ENCODE measurements around the gene OSBPL8. TPM values are rescaled to one million over a fixed set of nuclear protein-coding genes. Genes with fewer than 3 reads are reported as not detected.
"Not testable (repeated sequence)": the region's sequence is repeated elsewhere in the genome, so short reads cannot be mapped to it uniquely, and the experiment has no call there.

The OSBPL8 gene
- total RNA-seq, 2 experiments from 2014 or later: 119 to 130 TPM

DNA sequence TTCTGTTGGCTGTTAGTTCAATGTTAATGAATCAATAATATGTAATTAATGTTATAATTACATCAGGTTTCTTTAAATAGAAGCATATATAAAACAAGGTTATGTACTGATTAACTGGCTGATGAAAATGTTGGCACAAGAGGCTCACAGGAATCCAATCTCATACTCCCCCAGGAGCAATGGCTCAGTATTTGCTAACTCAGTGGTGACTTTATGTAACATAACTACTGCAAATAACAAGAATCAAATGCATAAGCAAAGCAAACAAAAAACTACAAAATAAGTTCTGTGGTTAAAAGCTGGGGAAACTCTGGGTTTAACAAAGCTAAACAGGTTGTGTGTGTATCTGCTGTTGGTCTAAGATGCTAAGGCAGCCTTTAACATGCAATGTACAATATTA, 183.6 kb downstream of the OSBPL8 start:
- Mint-ChIP-seq H3K9me3 (no peaks in the 10 kb centered on the region), H3K27ac (no peak overlapping the region), H3K36me3 (ENCODE audit: low read depth) (peaks cover 47% of the 10 kb centered on the region), H3K4me3 (no peak overlapping the region), H3K4me1 (no peaks in the 10 kb centered on the region), H3K27me3 (no peaks in the 10 kb centered on the region)
- DNase-seq: no peak
- ChIA-PET POLR2A (no interaction called here), CTCF (interaction anchor here (0.5 to 1.8 kb wide), 2 partner anchors 7 to 105 kb away, joined by 3 to 4 read pairs; no protein-coding TSS in a partner anchor)

DNA sequence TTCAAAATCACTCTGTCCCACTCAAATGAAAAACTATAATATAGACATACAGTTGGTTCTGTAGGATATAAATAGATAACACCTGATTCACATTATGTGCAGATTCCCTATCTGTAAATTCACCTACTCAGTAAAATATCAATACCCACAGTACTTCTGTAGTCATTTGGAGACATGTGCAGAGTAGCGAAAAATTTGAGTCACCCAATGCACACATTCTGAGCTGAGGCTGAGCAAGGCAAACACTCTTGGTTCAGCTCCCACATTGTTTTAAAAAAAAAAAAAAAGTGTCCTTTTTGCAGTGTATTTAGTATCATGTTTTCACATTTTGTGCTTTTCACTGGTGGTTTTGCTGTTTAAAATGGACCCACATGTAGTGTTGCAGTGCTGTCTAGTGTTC, 184.1 kb downstream of the OSBPL8 start:
- no peak for DNase-seq
- Mint-ChIP-seq H3K9me3 (no peaks in the 10 kb centered on the region), H3K27me3 (no peaks in the 10 kb centered on the region), H3K4me1 (no peaks in the 10 kb centered on the region), H3K27ac (no peak overlapping the region), H3K36me3 (ENCODE audit: low read depth) (peaks cover 48% of the 10 kb centered on the region), H3K4me3 (no peak overlapping the region)
- ChIA-PET POLR2A (no interaction called here), CTCF (interaction anchor here (0.5 to 1.8 kb wide), 2 partner anchors 8 to 105 kb away, joined by 3 to 4 read pairs; no protein-coding TSS in a partner anchor)

GRCh38 chr12:76374386-76375020, 185.1 kb downstream of the OSBPL8 start:
- Mint-ChIP-seq H3K36me3 (ENCODE audit: low read depth) (peaks cover 57% of the 10 kb centered on the region), H3K27me3 (no peaks in the 10 kb centered on the region), H3K4me3 (no peak overlapping the region), H3K4me1 (no peaks in the 10 kb centered on the region), H3K27ac (no peak overlapping the region), H3K9me3 (no peaks in the 10 kb centered on the region)
- POLR2A ChIA-PET: no interaction called here
- no peak for DNase-seq
- CTCF ChIA-PET: interaction anchor here (1.8 kb wide), 1 partner anchor 9 kb away, joined by 4 read pairs; no protein-coding TSS in a partner anchor

DNA sequence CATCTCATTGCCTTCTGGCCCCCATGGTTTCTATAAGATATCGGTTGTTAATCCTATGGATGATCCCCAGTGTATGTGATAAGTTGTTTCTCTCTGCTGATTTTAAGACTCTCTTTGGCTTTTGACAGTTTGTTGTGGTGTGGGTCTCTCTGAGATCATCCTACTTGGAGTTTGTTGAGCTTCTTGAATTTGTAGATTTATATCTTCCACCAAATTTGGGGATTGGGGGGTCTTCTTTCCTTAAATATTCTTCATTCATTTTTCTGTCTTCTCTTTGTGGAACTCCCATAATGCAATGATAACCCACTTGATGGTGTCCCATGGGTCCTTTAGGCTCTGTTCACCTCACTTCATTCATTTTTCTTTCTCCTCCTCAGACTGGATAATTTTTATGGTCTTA, 191.3 kb downstream of the OSBPL8 start:
- Mint-ChIP-seq H3K4me1 (no peaks in the 10 kb centered on the region), H3K27ac (peak overlapping the region; percentile 38), H3K4me3 (no peak overlapping the region), H3K36me3 (ENCODE audit: low read depth) (peaks cover 75% of the 10 kb centered on the region), H3K27me3 (no peaks in the 10 kb centered on the region), H3K9me3 (peaks cover 9% of the 10 kb centered on the region)
- DNase-seq: no peak
- ChIA-PET POLR2A (no interaction called here), CTCF (no interaction called here)

DNA sequence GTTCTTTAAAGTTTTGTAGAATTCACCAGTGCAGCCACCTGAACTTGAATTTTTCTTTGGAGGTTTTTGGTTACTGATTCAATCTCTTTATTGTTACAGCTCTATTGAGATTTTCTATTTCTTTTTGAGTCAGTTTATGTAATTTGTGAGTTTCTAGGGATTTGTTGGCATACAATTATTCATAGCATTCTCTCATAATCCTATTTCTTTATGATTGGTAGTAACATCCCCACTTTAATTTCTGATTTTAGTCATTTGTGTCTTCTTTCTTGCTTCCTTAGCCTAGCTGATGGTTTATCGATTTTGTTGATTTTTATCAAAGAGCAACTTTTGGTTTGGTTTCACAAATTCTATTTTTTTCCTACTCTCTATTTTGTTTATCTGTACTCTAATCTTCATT, 193.4 kb downstream of the OSBPL8 start:
- peak overlapping the region; percentile 33 for H3K27ac Mint-ChIP-seq
- CTCF ChIA-PET: interaction anchor here (0.9 kb wide), 1 partner anchor 110 kb away, joined by 3 read pairs; no protein-coding TSS in a partner anchor
- H3K27me3 Mint-ChIP-seq: no peaks in the 10 kb centered on the region

GRCh38 chr12:76364131-76364530, 195.4 kb downstream of the OSBPL8 start:
- H3K9me3 Mint-ChIP-seq, POLR2A ChIA-PET, H3K4me1 Mint-ChIP-seq: not testable (repeated sequence)

More for the DNA sequence above, 193.4 kb downstream of the OSBPL8 start:
- no peak for DNase-seq
- peaks cover 9% of the 10 kb centered on the region for H3K9me3 Mint-ChIP-seq
- POLR2A ChIA-PET: no interaction called here
- H3K36me3 Mint-ChIP-seq (ENCODE audit: low read depth): peaks cover 84% of the 10 kb centered on the region
- no peaks in the 10 kb centered on the region for H3K4me1 Mint-ChIP-seq
- H3K4me3 Mint-ChIP-seq: no peak overlapping the region

DNA sequence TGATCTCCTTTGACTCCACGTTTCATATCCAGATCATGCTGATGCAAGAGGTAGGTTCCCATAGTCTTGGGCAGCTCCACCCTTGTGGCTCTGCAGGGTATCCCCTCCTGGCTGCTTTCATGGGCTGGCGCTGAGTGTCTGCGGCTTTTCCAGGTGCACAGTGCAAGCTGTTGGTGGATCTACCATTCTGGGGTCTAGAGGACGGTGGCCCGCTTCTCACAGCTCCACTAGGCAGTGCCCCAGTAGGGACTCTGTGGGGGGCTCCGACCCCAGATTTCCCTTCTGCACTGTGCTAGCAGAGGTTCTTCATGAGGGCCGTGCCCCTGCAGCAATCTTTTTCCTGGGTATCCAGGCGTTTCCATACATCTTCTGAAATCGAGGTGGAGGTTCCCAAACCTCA, 199.3 kb downstream of the OSBPL8 start:
- Mint-ChIP-seq H3K27me3 (no peaks in the 10 kb centered on the region), H3K36me3 (ENCODE audit: low read depth) (peaks cover 69% of the 10 kb centered on the region), H3K4me1 (no peaks in the 10 kb centered on the region), H3K27ac (peak overlapping the region; percentile 36), H3K4me3 (no peak overlapping the region), H3K9me3 (no peaks in the 10 kb centered on the region)
- POLR2A ChIA-PET: no interaction called here
- CTCF ChIA-PET: interaction anchor here (0.6 kb wide), 1 partner anchor 312 kb away, joined by 4 read pairs; no protein-coding TSS in a partner anchor
- DNase-seq: no peak

More at GRCh38 chr12:76364131-76364530, 195.4 kb downstream of the OSBPL8 start:
- not testable (repeated sequence) for H3K27me3 Mint-ChIP-seq, H3K27ac Mint-ChIP-seq, H3K4me3 Mint-ChIP-seq, DNase-seq
- CTCF ChIA-PET: interaction anchor here (1.6 kb wide), 1 partner anchor 15 kb away, joined by 4 read pairs; no protein-coding TSS in a partner anchor
- peaks cover 77% of the 10 kb centered on the region for H3K36me3 Mint-ChIP-seq (ENCODE audit: low read depth)

- Mint-ChIP-seq H3K4me1 (no peaks in the 10 kb centered on the region), H3K4me3 (no peak overlapping the region), H3K36me3 (ENCODE audit: low read depth) (peaks cover 41% of the 10 kb centered on the region), H3K27ac (no peak overlapping the region), H3K27me3 (no peaks in the 10 kb centered on the region), H3K9me3 (no peaks in the 10 kb centered on the region)
- ChIA-PET CTCF (no interaction called here), POLR2A (no interaction called here)
- DNase-seq: no peak
These were observed 203.5 kb downstream of the OSBPL8 start for GRCh38 chr12:76356071-76356470.

DNA sequence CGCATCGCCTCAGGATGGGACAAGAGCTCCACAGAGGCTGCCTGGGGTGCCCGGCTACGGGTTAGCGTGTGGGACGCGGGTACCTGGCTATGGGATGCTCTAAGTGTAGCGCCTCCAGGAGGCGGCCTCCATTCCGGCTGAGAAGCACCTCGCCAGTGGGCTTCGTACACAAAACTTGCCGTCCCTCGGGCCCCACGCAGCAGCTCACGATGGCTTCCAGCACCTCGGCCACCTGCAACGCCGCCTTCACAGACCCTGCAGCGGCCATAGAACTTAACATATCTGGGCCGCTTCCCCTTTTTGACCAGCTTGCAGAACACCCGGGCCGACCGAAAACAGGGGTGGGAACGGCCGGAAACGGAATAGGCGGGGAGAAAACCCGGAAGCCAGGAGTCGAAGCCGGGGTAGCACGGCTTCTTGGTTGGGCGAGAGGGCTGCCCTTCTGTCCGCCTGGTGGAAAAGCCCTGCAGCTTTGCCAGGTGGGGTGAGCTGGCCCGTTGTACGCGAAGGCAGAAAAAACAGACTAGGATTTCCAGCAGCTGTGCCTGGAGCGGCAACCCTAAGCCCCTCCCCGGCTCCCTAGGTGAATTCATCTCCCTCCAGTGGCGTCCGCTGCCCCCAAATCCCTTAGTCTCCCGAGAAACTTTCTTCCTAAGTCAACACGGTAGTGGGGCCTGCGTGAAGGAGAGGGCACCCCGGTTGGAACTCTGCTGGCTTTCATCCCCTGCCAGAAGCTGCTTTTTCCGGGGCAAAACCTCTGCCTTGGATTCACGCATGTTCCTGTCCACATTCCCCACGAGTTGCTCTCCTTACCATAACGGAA, 211.3 kb downstream of the OSBPL8 start, which contains the start of gene BBS10:
BBS10 (minus strand) TSS at position 337 of the 823 bp plus-strand sequence; CDS start at position 280, 57 bp downstream.
- peak; percentile 91 for DNase-seq
- ChIA-PET POLR2A (interaction anchor here (0.7 kb wide), 1 partner anchor 190 kb away, joined by 5 read pairs; no protein-coding TSS in a partner anchor), CTCF (interaction anchor here (0.5 to 1.1 kb wide), 5 partner anchors 8 to 114 kb away, joined by 3 to 4 read pairs (median 3); no protein-coding TSS in a partner anchor)
- Mint-ChIP-seq H3K36me3 (ENCODE audit: low read depth) (peaks cover 6% of the 10 kb centered on the region), H3K27ac (peak within 1 kb of the TSS; percentile 93), H3K9me3 (no peaks in the 10 kb centered on the region), H3K4me1 (peaks cover 25% of the 10 kb centered on the region), H3K4me3 (peak within 1 kb of the TSS; percentile 95), H3K27me3 (no peaks in the 10 kb centered on the region)

- Mint-ChIP-seq H3K27ac (no peak overlapping the region), H3K27me3 (no peaks in the 10 kb centered on the region), H3K4me3 (peak overlapping the region; percentile 95), H3K4me1 (peaks cover 25% of the 10 kb centered on the region), H3K36me3 (ENCODE audit: low read depth) (peaks cover 5% of the 10 kb centered on the region), H3K9me3 (no peaks in the 10 kb centered on the region)
- no peak for DNase-seq
- ChIA-PET CTCF (no interaction called here), POLR2A (no interaction called here)
These were observed 212.7 kb downstream of the OSBPL8 start for GRCh38 chr12:76346798-76347420.

DNA sequence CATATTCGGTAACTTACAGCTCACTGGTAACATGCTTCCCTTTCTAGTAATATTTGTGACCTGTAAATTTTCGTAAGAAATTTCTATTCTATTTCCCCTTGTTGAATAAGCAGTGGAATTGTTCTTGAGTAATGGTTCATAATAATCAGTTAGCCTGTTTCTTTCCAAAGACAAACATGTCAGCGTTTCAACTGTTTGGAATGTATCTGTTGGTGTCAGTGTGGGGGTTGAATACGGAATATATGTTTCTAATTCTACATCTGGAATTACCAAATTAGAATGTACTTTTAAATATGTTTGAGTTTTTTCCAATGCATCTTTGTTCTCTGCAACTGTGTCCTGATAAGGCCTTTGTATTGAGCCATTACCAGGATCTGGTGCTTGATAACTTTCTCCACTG, 213.3 kb downstream of the OSBPL8 start:
- DNase-seq: no peak
- Mint-ChIP-seq H3K4me3 (no peak overlapping the region), H3K4me1 (peaks cover 25% of the 10 kb centered on the region), H3K9me3 (no peaks in the 10 kb centered on the region), H3K36me3 (ENCODE audit: low read depth) (peaks cover 5% of the 10 kb centered on the region), H3K27me3 (no peaks in the 10 kb centered on the region), H3K27ac (no peak overlapping the region)
- CTCF ChIA-PET: no interaction called here
- POLR2A ChIA-PET: no interaction called here

- Mint-ChIP-seq H3K9me3 (no peaks in the 10 kb centered on the region), H3K27ac (no peak overlapping the region), H3K27me3 (no peaks in the 10 kb centered on the region), H3K36me3 (ENCODE audit: low read depth) (peaks cover 5% of the 10 kb centered on the region), H3K4me3 (no peak overlapping the region), H3K4me1 (peaks cover 25% of the 10 kb centered on the region)
- ChIA-PET CTCF (no interaction called here), POLR2A (no interaction called here)
- DNase-seq: no peak
These were observed 214.0 kb downstream of the OSBPL8 start for GRCh38 chr12:76345569-76345968.
